Measurements from ENCODE around the gene CYP2W1.

DNA sequence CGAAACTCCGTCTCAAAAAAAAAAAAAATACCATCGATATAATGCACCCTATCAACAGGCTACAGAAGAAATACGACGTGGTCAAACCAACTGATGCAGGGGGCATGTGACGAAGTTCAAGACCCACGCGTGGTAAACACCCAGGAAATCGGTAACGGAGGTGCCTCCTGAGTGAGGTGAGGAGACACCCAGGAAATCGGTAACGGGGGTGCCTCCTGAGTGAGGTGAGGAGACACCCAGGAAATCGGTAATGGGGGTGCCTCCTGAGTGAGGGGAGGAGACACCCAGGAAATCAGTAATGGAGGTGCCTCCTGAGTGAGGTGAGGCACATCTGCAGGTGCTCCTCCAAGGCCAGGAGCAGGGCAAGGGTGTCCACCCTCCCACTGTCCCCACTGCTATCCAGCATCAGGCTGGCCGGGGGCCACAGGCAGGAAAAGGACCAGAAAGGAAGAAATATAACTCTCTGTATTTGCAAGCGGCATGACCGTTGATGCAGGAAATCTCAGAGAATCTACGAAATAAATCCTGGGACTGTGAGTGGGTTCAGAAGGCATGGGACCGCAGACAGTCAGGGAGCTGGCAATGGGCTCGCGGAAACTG, 50.7 kb downstream of the CYP2W1 start:
- TF ChIP-seq, protein P1, sequence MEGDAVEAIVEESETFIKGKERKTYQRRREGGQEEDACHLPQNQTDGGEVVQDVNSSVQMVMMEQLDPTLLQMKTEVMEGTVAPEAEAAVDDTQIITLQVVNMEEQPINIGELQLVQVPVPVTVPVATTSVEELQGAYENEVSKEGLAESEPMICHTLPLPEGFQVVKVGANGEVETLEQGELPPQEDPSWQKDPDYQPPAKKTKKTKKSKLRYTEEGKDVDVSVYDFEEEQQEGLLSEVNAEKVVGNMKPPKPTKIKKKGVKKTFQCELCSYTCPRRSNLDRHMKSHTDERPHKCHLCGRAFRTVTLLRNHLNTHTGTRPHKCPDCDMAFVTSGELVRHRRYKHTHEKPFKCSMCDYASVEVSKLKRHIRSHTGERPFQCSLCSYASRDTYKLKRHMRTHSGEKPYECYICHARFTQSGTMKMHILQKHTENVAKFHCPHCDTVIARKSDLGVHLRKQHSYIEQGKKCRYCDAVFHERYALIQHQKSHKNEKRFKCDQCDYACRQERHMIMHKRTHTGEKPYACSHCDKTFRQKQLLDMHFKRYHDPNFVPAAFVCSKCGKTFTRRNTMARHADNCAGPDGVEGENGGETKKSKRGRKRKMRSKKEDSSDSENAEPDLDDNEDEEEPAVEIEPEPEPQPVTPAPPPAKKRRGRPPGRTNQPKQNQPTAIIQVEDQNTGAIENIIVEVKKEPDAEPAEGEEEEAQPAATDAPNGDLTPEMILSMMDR (IDR thresholded peaks at IDR 0.05): no peak
- no peak for TF ChIP-seq POLR2A (IDR thresholded peaks at IDR 0.05)
